ENCODE data around the gene NCKIPSD.
"Not testable (repeated sequence)": the region's sequence is repeated elsewhere in the genome, so short reads cannot be mapped to it uniquely, and the experiment has no call there.

DNA sequence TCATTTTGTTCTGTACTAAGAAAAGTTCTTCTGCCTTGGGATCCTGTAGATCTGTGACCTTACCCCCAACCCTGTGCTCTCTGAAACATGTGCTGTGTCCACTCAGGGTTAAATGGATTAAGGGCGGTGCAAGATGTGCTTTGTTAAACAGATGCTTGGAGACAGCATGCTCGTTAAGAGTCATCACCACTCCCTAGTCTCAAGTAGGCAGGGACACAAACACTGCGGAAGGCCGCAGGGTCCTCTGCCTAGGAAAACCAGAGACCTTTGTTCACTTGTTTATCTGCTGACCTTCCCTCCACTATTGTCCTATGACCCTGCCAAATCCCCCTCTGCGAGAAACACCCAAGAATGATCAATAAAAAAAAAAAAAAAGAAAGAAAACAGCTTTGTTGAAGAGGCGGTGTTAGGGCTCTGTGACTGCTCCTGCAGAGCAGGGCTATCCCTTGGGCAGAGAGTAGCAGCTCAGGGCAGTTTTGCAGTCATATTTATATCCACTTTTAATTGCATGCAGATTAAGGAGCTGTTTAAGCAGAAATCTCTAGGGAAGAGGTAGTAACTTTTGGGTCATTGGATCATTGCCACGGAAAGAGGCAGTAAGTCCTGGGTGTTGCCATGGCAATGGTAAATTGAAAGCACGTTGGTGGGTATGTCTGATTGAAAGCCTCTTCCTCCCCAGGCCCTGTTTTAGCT is 49.5 kb upstream of the NCKIPSD start:
- TF ChIP-seq, protein P1, sequence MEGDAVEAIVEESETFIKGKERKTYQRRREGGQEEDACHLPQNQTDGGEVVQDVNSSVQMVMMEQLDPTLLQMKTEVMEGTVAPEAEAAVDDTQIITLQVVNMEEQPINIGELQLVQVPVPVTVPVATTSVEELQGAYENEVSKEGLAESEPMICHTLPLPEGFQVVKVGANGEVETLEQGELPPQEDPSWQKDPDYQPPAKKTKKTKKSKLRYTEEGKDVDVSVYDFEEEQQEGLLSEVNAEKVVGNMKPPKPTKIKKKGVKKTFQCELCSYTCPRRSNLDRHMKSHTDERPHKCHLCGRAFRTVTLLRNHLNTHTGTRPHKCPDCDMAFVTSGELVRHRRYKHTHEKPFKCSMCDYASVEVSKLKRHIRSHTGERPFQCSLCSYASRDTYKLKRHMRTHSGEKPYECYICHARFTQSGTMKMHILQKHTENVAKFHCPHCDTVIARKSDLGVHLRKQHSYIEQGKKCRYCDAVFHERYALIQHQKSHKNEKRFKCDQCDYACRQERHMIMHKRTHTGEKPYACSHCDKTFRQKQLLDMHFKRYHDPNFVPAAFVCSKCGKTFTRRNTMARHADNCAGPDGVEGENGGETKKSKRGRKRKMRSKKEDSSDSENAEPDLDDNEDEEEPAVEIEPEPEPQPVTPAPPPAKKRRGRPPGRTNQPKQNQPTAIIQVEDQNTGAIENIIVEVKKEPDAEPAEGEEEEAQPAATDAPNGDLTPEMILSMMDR (IDR thresholded peaks at IDR 0.05), result not testable (repeated sequence)
- TF ChIP-seq POLR2A (IDR thresholded peaks at IDR 0.05), result not testable (repeated sequence)

Measured in thyroid gland (tissue), 4 donors.